B cell (primary cell): ENCODE results near the gene LRRN4CL. TPM values are rescaled to one million over a fixed set of nuclear protein-coding genes. Genes with fewer than 3 reads are reported as not detected.
A peak's percentile ranks its signal among the peaks of the same experiment; 100 is the strongest.

Source experiments
- ATAC-seq: fragments of 200-7000 bp; cut with Tn5 transposase; one replicate; pipeline ENCODE4 v1.10.0; 2021; ENCODE audit warnings: low read depth, mild to moderate bottlenecking, moderate number of reproducible peaks, moderate library complexity
- CTCF ChIA-PET: fragments of 350-600 bp; sonication (Branson Sonifier 250); formaldehyde crosslinking; loops from one replicate; lab custom pipeline; 2021; ENCODE audit warnings: antibody characterized with exemption, inconsistent platforms; lab: Charles Lee
- POLR2A ChIA-PET: fragments of 350-600 bp; sonication (Branson Sonifier 250); formaldehyde crosslinking; loops from one replicate; lab custom pipeline; 2021; ENCODE audit warnings: antibody characterized with exemption; lab: Charles Lee
- DNase-seq: peaks from one replicate; pipeline ENCODE4 v3.0.0; 2013
- H2AFZ ChIP-seq: 2 replicates; pipeline ENCODE4 v1.6.1; 2012; ENCODE audit warnings: mild to moderate bottlenecking, low read depth, low read length; ENCODE audit not compliant: insufficient read depth, poor library complexity, severe bottlenecking
- H3K27ac ChIP-seq, 2 donors: 1 replicate in 1 of 2; 2 replicates in 1 of 2; pipeline ENCODE4 v1.5.1; 2012 to 2013; ENCODE audit warnings: low read length in 2 of 2, mild to moderate bottlenecking in 2 of 2, moderate library complexity in 1 of 2
- H3K27me3 ChIP-seq, 4 experiments: fragments of 200-600 bp in 1 of 4; sonication (generic) in 1 of 4; replicated peaks in 1 of 4; 1 replicate in 2 of 4; 2 replicates in 2 of 4; pipeline versions ENCODE4 v1.6.1 to v1.7.0; 2013 to 2016; ENCODE audit warnings: low read length in 3 of 4, mild to moderate bottlenecking in 2 of 4, mixed read lengths in 1 of 4, moderate library complexity in 1 of 4; ENCODE audit not compliant: insufficient read depth in 4 of 4, control insufficient read depth in 3 of 4; ENCODE audit errors: control extremely low read depth in 1 of 4
- H3K36me3 ChIP-seq, 2 experiments: replicated peaks in 1 of 2; 1 replicate in 1 of 2; 2 replicates in 1 of 2; pipeline versions ENCODE4 v1.6.1 to v1.7.1; 2013; ENCODE audit warnings: low read length in 1 of 2; ENCODE audit not compliant: insufficient read depth in 2 of 2, control insufficient read depth in 1 of 2; ENCODE audit errors: control extremely low read depth in 1 of 2, extremely low read depth in 1 of 2
- H3K4me1 ChIP-seq, 2 donors: fragments of 200-600 bp in 1 of 2; sonication (generic) in 1 of 2; 1 replicate in 1 of 2; 2 replicates in 1 of 2; pipeline versions ENCODE4 v1.5.1 to v1.6.1; 2013 to 2017; ENCODE audit warnings: low read length in 2 of 2; ENCODE audit not compliant: control insufficient read depth in 2 of 2, insufficient read depth in 2 of 2
- H3K4me2 ChIP-seq: replicated peaks from 2 replicates; pipeline ENCODE3; 2012; ENCODE audit warnings: mild to moderate bottlenecking, low read depth, low read length; ENCODE audit not compliant: poor library complexity, severe bottlenecking
- H3K4me3 ChIP-seq, 5 experiments: fragments of 200-600 bp in 1 of 5; sonication (generic) in 1 of 5; 1 replicate in 3 of 5; 2 replicates in 2 of 5; pipeline versions ENCODE4 v1.5.1 to v1.7.0; 2011 to 2016; ENCODE audit warnings: low read length in 4 of 5, mild to moderate bottlenecking in 4 of 5, low read depth in 2 of 5, control low read depth in 1 of 5, moderate library complexity in 1 of 5; ENCODE audit not compliant: insufficient read depth in 1 of 5; ENCODE audit errors: control extremely low read depth in 1 of 5, extremely low read depth in 1 of 5
- H3K79me2 ChIP-seq: fragments of 200-600 bp; sonication (generic); one replicate; pipeline ENCODE4 v1.6.0; 2016; ENCODE audit warnings: low read length; ENCODE audit not compliant: control insufficient read depth, insufficient read depth
- H3K9ac ChIP-seq: fragments of 200-600 bp; sonication (generic); 2 replicates; pipeline ENCODE4 v1.6.1; 2017; ENCODE audit warnings: mild to moderate bottlenecking, low read length, moderate library complexity
- H3K9me3 ChIP-seq, 3 donors: one replicate each; pipeline versions ENCODE4 v1.6.1 to v1.7.1; 2013; ENCODE audit warnings: low read length in 2 of 3; ENCODE audit not compliant: control insufficient read depth in 2 of 3, insufficient read depth in 1 of 3; ENCODE audit errors: control extremely low read depth in 1 of 3
- H4K20me1 ChIP-seq: 2 replicates; pipeline ENCODE4 v1.6.0; 2012; ENCODE audit warnings: mild to moderate bottlenecking, low read length; ENCODE audit not compliant: insufficient read depth, control insufficient read depth, poor library complexity, severe bottlenecking
- H3K27ac Mint-ChIP-seq: one replicate; pipeline ENCODE4 v1.8.0; 2021; ENCODE audit warnings: mixed read lengths
- H3K27me3 Mint-ChIP-seq: one replicate; pipeline ENCODE4 v1.8.0; 2021; ENCODE audit warnings: mixed read lengths
- H3K4me1 Mint-ChIP-seq: one replicate; pipeline ENCODE4 v1.8.0; 2021; ENCODE audit warnings: mixed read lengths
- H3K4me3 Mint-ChIP-seq: one replicate; pipeline ENCODE4 v1.8.0; 2021; ENCODE audit warnings: mixed read lengths
- H3K9me3 Mint-ChIP-seq: one replicate; pipeline ENCODE4 v1.8.0; 2022; ENCODE audit warnings: mixed read lengths; ENCODE audit not compliant: insufficient read depth
- EZH2 ChIP-seq: IDR thresholded peaks from 2 replicates; pipeline ENCODE4 v1.6.1; 2012; ENCODE audit warnings: borderline replicate concordance, low read depth, mild to moderate bottlenecking, moderate library complexity, low read length; ENCODE audit not compliant: insufficient read depth, poor library complexity, severe bottlenecking
- WGBS: methylation state at CpG from one replicate; pipeline ENCODE4 v1.1.5; 2013; ENCODE audit warnings: missing lambda C conversion rate; ENCODE audit not compliant: insufficient coverage; 5-methylcytosine and 5-hydroxymethylcytosine counted together
- intact Hi-C: fragments of 100-400 bp; cut with micrococcal nuclease; formaldehyde crosslinking; loops from one replicate; pipeline ENCODE4 v1.10.0; 2022
- polyA plus RNA-seq: library from polyadenylated mRNA; depleted of rRNA; stranded (reverse); fragments of >200 nt; gene quantifications from 2 replicates; pipeline ENCODE4 v1.2.3, GENCODE V29; 2012
- total RNA-seq, 2 donors: library from RNA; stranded (reverse); fragments of 120-200 nt in 1 of 2; gene quantifications; 1 replicate in 1 of 2; 2 replicates in 1 of 2; pipeline versions ENCODE4 v1.2.3 to v1.2.4, GENCODE V29; 2013 to 2022
- TF ChIP-seq, protein P1 (sequence below): fragments of 200-600 bp; IDR thresholded peaks from one replicate; pipeline ENCODE4 v1.8.0; 2022; ENCODE audit warnings: antibody characterized with exemption, mild to moderate bottlenecking

Gene LRRN4CL
- total and polyA plus RNA-seq, 2 donors (not counting 1 experiment from before 2014, with no cell fraction given), result 0.03 to 0.25 TPM

DNA sequence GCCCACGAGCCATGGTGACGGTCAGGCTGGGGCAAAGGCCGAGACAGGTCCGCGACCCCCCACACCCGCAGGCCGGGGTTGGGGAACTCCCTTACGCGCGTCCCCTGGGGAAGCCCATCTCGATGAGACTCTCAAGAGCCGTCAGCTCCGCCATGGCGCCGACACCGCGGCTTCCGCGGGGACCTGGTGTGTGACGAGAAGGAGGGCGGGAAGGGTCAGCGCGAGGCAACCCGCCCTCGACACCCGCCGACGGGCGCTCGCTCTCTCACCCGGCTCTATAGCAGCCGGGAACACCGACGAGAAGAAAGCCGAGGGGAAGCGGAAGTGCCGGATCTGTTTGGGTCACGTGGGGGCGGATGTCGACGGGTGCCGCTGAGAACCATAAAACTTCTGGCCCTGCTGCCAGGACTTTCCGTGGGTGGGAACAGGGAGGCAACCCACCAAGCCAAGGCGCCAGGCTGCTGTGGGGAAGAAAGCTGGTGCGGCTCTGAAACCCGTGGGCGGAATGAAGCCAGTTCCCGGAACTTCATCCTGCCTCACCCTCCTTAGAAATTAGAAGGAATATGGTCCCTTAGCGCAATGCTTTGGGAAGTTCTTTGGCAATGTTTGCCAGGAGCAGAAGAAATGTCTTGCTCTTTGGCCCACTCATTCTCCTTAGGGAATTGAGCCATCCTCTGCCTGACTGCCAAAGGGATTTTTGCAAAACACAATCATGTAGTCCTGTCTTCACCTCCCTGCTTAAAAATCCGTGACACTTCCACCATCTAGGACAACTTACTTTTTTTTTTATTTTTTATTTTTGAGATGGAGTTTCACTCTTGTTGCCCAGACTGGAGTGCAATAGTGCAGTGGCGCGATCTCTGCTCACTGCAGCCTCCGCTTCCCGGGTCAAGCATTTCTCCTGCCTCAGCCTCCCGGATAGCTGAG is 10.3 kb downstream of the LRRN4CL start, which contains the start of gene UBXN1:
Gene UBXN1, minus strand, starts transcription at position 304 of the 927 bp plus-strand sequence. Its CDS starts 150 bp downstream, at position 154.
- Histone ChIP-seq H3K4me1 (peaks cover 9 to 20% of the 10 kb centered on the region in 2 donors), H3K9ac (peak within 1 kb of the TSS; percentile 99), H3K4me2 (peak within 1 kb of the TSS; percentile 90), H3K36me3 (peaks cover 1 to 20% of the 10 kb centered on the region in 2 experiments), H3K79me2 (peaks cover 35% of the 10 kb centered on the region), H3K4me3 (peak within 1 kb of the TSS; percentile 71 to 99 (median 98)), H3K27me3 (no peaks in the 10 kb centered on the region), H3K9me3 (no peaks in the 10 kb centered on the region), H3K27ac (peak within 1 kb of the TSS; percentile 83 to 99), H4K20me1 (no peaks in the 10 kb centered on the region), H2AFZ (peak within 1 kb of the TSS; percentile 96)
- DNase-seq, result peak; percentile 92
- Mint-ChIP-seq H3K27ac (peak within 1 kb of the TSS; percentile 93), H3K27me3 (no peaks in the 10 kb centered on the region), H3K4me1 (peaks cover 34% of the 10 kb centered on the region), H3K4me3 (peak within 1 kb of the TSS; percentile 88), H3K9me3 (no peaks in the 10 kb centered on the region)
- intact Hi-C loops, result loop anchor here (1.0 to 2.0 kb wide), 6 partner anchors 8 to 48 kb away; partner anchors contain the start of genes C11orf98, CSKMT, HNRNPUL2 and INTS5
- ChIA-PET CTCF (interaction anchor here (0.6 to 3.0 kb wide), 7 partner anchors 11 to 778 kb away, joined by 3 to 32 read pairs (median 3); partner anchors contain the start of genes C11orf98, CSKMT and POLR2G), POLR2A (interaction anchor here (0.6 to 3.2 kb wide), 11 partner anchors 8 to 1354 kb away, joined by 3 to 16 read pairs (median 5); partner anchors contain the start of genes C11orf98, CSKMT, EML3 and HNRNPUL2)
- WGBS, result 8% methylated on average over 48 of the region's 55 CpGs
- TF ChIP-seq, protein P1, sequence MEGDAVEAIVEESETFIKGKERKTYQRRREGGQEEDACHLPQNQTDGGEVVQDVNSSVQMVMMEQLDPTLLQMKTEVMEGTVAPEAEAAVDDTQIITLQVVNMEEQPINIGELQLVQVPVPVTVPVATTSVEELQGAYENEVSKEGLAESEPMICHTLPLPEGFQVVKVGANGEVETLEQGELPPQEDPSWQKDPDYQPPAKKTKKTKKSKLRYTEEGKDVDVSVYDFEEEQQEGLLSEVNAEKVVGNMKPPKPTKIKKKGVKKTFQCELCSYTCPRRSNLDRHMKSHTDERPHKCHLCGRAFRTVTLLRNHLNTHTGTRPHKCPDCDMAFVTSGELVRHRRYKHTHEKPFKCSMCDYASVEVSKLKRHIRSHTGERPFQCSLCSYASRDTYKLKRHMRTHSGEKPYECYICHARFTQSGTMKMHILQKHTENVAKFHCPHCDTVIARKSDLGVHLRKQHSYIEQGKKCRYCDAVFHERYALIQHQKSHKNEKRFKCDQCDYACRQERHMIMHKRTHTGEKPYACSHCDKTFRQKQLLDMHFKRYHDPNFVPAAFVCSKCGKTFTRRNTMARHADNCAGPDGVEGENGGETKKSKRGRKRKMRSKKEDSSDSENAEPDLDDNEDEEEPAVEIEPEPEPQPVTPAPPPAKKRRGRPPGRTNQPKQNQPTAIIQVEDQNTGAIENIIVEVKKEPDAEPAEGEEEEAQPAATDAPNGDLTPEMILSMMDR, result no peak
- no peak for TF ChIP-seq EZH2
- ATAC-seq, result peak; percentile 77
